Heart right ventricle (tissue), 16 donors: ENCODE measurements around the gene SLC12A8. TPM values are rescaled to one million over a fixed set of nuclear protein-coding genes. Genes with fewer than 3 reads are reported as not detected.

Source experiments
- ATAC-seq, 8 donors: fragments of 200-7000 bp; cut with Tn5 transposase; one replicate each; pipeline ENCODE4 v1.9.1; 2020; ENCODE audit warnings: mild to moderate bottlenecking in 8 of 8, moderate library complexity in 8 of 8, moderate number of reproducible peaks in 1 of 8
- DNase-seq, 2 donors: peaks; one replicate each; pipeline ENCODE4 v3.0.0-alpha.2; 2020
- H3K27ac ChIP-seq, 10 donors: fragments of 200-600 bp; sonication (generic) in 2 of 10; one replicate each; pipeline versions ENCODE4 v1.5.0 to v1.8.0; 2020 to 2022; ENCODE audit warnings: mild to moderate bottlenecking in 3 of 10
- H3K27me3 ChIP-seq, 7 donors: fragments of 200-600 bp; one replicate each; pipeline ENCODE4 v1.8.0; 2021 to 2022; ENCODE audit warnings: mild to moderate bottlenecking in 2 of 7
- H3K36me3 ChIP-seq, 9 donors: fragments of 200-600 bp; sonication (generic) in 1 of 9; one replicate each; pipeline versions ENCODE4 v1.5.0 to v1.8.0; 2020 to 2022; ENCODE audit warnings: mild to moderate bottlenecking in 2 of 9
- H3K4me1 ChIP-seq, 9 donors: fragments of 200-600 bp; sonication (generic) in 1 of 9; one replicate each; pipeline versions ENCODE4 v1.5.0 to v1.8.0; 2020 to 2022; ENCODE audit warnings: mild to moderate bottlenecking in 4 of 9
- H3K4me3 ChIP-seq, 10 donors: fragments of 200-600 bp; sonication (generic) in 2 of 10; one replicate each; pipeline versions ENCODE4 v1.5.0 to v1.8.0; 2020 to 2022; ENCODE audit warnings: mild to moderate bottlenecking in 7 of 10, moderate library complexity in 2 of 10
- H3K9me3 ChIP-seq, 11 donors: fragments of 200-600 bp in 10 of 11; sonication (generic) in 2 of 11; one replicate each; pipeline versions ENCODE4 v1.5.0 to v1.8.0; 2013 to 2022; ENCODE audit warnings: mild to moderate bottlenecking in 2 of 11, control low read depth in 1 of 11, moderate library complexity in 1 of 11
- CTCF ChIP-seq, 9 donors: fragments of 200-600 bp; sonication (generic) in 2 of 9; IDR thresholded peaks; one replicate each; pipeline versions ENCODE4 v1.5.0 to v1.8.0; 2021 to 2022; ENCODE audit warnings: antibody characterized with exemption in 9 of 9, mild to moderate bottlenecking in 5 of 9, moderate library complexity in 1 of 9
- WGBS, 2 donors: extraction: QIAGEN DNeasy Blood & Tissue Kit; methylation state at CpG; one replicate each; pipeline ENCODE4 v1.1.7; 2013; ENCODE audit warnings: inconsistent platforms in 1 of 2; 5-methylcytosine and 5-hydroxymethylcytosine counted together
- intact Hi-C, 10 donors: fragments of 100-400 bp; cut with DNase I; formaldehyde crosslinking; loops; one replicate each; pipeline versions ENCODE4 v1.11.1 to v1.14.2; 2022
- polyA plus RNA-seq, 2 donors: library from polyadenylated mRNA; stranded (reverse); fragments of 200-250 nt; gene quantifications; one replicate each; pipeline ENCODE4 v1.2.3, GENCODE V29; 2013
- total RNA-seq, 10 donors: library from RNA; stranded (reverse); fragmentation: NEBNext Ultra II Directional in 3 of 10; extraction: Animal tissue kit (Norgen Biotek cat#: 25700) in 3 of 10; gene quantifications; one replicate each; pipeline versions ENCODE4 v1.2.1 to v1.2.4, GENCODE V29; 2021 to 2023
- donor health status: Arrhythmogenic right ventricular cardiomyopathy.
- donor health status: ischemic (EF 13 %, LVEDD 7.1; RV severe dilation, severe dysfunction).
- donor health status: healthy with polysubstance abuse.
- donor health status: DM: no; HTN: yes; CAD: no.
- donor health status: DM: no; HTN: no; CAD: no.
- donor health status: ischemic (EF 25% LVEDD 6.9; RV normal size, moderate dysfunction).
- donor health status: ischemic (EF 25% LVEDD 5.7; RV mildly dilated, moderate dysfunction).
- donor health status: healthy.
- donor health status: DM: yes; HTN: yes; CAD: no.
- donor health status: Ischemic cardiomyopathy.
- donor health status: ischemic (EF 35%, LVEDD 5.7; RV mildly dilated, moderate dysfunction).
- donor health status: nonischemic (EF 11% LVEDD 7.7; RV severe dilation, severe dysfunction).
- donor health status: DM: yes; HTN: yes; CAD: no.
- donor health status: PGD.
- donor health status: ischemic (EF 29% LVEDD 5.4; RV normal size, mild dysfunction).
- donor health status: nonischemic (EF 23%, LVEDD 6.1; RV moderate dilation, normal function).

Gene SLC12A8
- total and polyA plus RNA-seq, 12 donors, result 0.09 to 0.88 (median 0.40) TPM; not detected in 1

- H3K36me3 ChIP-seq, result no peaks in the 10 kb centered on the region
- no peaks in the 10 kb centered on the region for H3K27me3 ChIP-seq
- intact Hi-C loops, result no loop called here
- H3K27ac ChIP-seq, result no peak overlapping the region
- H3K4me3 ChIP-seq, result no peak overlapping the region
- TF ChIP-seq CTCF (IDR thresholded peaks at IDR 0.05), result no peak
- no peaks in the 10 kb centered on the region for H3K9me3 ChIP-seq
- 89 to 93% methylated on average over 7 of the region's 7 CpGs for WGBS, 2 donors
- DNase-seq (no peak), ATAC-seq (no peak)
- peaks cover 0 to 34% (median 16%) of the 10 kb centered on the region in 9 donors for H3K4me1 ChIP-seq
These were observed 56.1 kb downstream of the SLC12A8 start for GRCh38 chr3:125156456-125156855.

GRCh38 chr3:125154800-125155269 is 57.7 kb downstream of the SLC12A8 start:
- peak in 4 of 8 donors; percentile 25 to 64 (median 34) for ATAC-seq
- intact Hi-C loops, result no loop called here

GRCh38 chr3:125154110-125154509 is 58.4 kb downstream of the SLC12A8 start:
- Histone ChIP-seq H3K9me3 (no peaks in the 10 kb centered on the region), H3K4me1 (peaks cover 0 to 41% (median 22%) of the 10 kb centered on the region in 9 donors), H3K27me3 (no peaks in the 10 kb centered on the region), H3K36me3 (no peaks in the 10 kb centered on the region), H3K27ac (no peak overlapping the region), H3K4me3 (no peak overlapping the region)
- ATAC-seq (no peak), DNase-seq (no peak)
- TF ChIP-seq CTCF (IDR thresholded peaks at IDR 0.05), result no peak
- 87 to 89% methylated on average over 3 of the region's 3 CpGs for WGBS, 2 donors
- intact Hi-C loops, result no loop called here

More at GRCh38 chr3:125154800-125155269, 57.7 kb downstream of the SLC12A8 start:
- no peak for TF ChIP-seq CTCF (IDR thresholded peaks at IDR 0.05)
- Histone ChIP-seq H3K27ac (peak overlapping the region in 1 of 10 donors; percentile 73), H3K9me3 (no peaks in the 10 kb centered on the region), H3K27me3 (no peaks in the 10 kb centered on the region), H3K36me3 (no peaks in the 10 kb centered on the region), H3K4me1 (peaks cover 0 to 37% (median 15%) of the 10 kb centered on the region in 9 donors), H3K4me3 (no peak overlapping the region)
- DNase-seq, result no peak
- 76 to 82% methylated on average over 17 of the region's 17 CpGs for WGBS, 2 donors

GRCh38 chr3:125152951-125153350 is 59.6 kb downstream of the SLC12A8 start:
- Histone ChIP-seq H3K36me3 (no peaks in the 10 kb centered on the region), H3K27ac (no peak overlapping the region), H3K4me3 (no peak overlapping the region), H3K9me3 (no peaks in the 10 kb centered on the region), H3K4me1 (peaks cover 6 to 52% (median 34%) of the 10 kb centered on the region in 9 donors), H3K27me3 (no peaks in the 10 kb centered on the region)
- WGBS, 2 donors, result 87 to 96% methylated on average over 10 of the region's 10 CpGs
- intact Hi-C loops, result no loop called here
- ATAC-seq (no peak), DNase-seq (no peak)
- no peak for TF ChIP-seq CTCF (IDR thresholded peaks at IDR 0.05)
